Fibroblast of skin of back (primary cell): ENCODE results near the gene CALML6.
"Not testable (repeated sequence)": the region's sequence is repeated elsewhere in the genome, so short reads cannot be mapped to it uniquely, and the experiment has no call there.

Experiments
- DNase-seq: peaks from one replicate; pipeline ENCODE4 v3.0.0-alpha.2; 2013

The CALML6 gene

GRCh38 chr1:1925437-1926345, 10.6 kb downstream of the CALML6 start:
- no peak for DNase-seq

GRCh38 chr1:1926346-1926811, 11.3 kb downstream of the CALML6 start:
- no peak for DNase-seq

- DNase-seq, result no peak
These were observed 12.0 kb downstream of the CALML6 start for GRCh38 chr1:1926886-1927660.

GRCh38 chr1:1927751-1928150, 12.7 kb downstream of the CALML6 start:
- no peak for DNase-seq

GRCh38 chr1:1928231-1929101, 13.4 kb downstream of the CALML6 start:
- no peak for DNase-seq

- DNase-seq, result no peak
These were observed 14.1 kb downstream of the CALML6 start for GRCh38 chr1:1929102-1929638.

GRCh38 chr1:1929639-1930545, 14.8 kb downstream of the CALML6 start:
- no peak for DNase-seq

GRCh38 chr1:1934848-1935247, 19.8 kb downstream of the CALML6 start:
- not testable (repeated sequence) for DNase-seq

GRCh38 chr1:1937061-1937460, 22.0 kb downstream of the CALML6 start:
- no peak for DNase-seq

- DNase-seq, result no peak
These were observed 22.7 kb downstream of the CALML6 start for GRCh38 chr1:1937549-1938275.

GRCh38 chr1:1938276-1938573, 23.2 kb downstream of the CALML6 start:
- DNase-seq, result no peak

- DNase-seq, result no peak
These were observed 23.7 kb downstream of the CALML6 start for GRCh38 chr1:1938613-1939295.

GRCh38 chr1:1939296-1940122, 24.4 kb downstream of the CALML6 start:
- no peak for DNase-seq

- no peak for DNase-seq
These were observed 25.0 kb downstream of the CALML6 start for GRCh38 chr1:1940123-1940425.

GRCh38 chr1:1941211-1941841, 26.3 kb downstream of the CALML6 start:
- DNase-seq, result no peak

GRCh38 chr1:1941868-1942752, 27.1 kb downstream of the CALML6 start:
- DNase-seq, result no peak

GRCh38 chr1:1942753-1943656, 27.9 kb downstream of the CALML6 start:
- no peak for DNase-seq
